ENCODE measurements around the gene FLNA. TPM values are rescaled to one million over a fixed set of nuclear protein-coding genes. Genes with fewer than 3 reads are reported as not detected.
"Not testable (repeated sequence)": the region's sequence is repeated elsewhere in the genome, so short reads cannot be mapped to it uniquely, and the experiment has no call there.

The FLNA gene
- total RNA-seq, 1 experiment from 2014 or later = 108 TPM

GRCh38 chrX:154354516-154354915 is 19.9 kb downstream of the FLNA start:
- DNase-seq (ENCODE audit: low read depth, low spot score) = no peak
- in situ Hi-C loops (cut with HindIII; ENCODE audit: low pct_unique_long_range_greater_than_20kb, low sequenced_read_pairs) = no loop called here

DNA sequence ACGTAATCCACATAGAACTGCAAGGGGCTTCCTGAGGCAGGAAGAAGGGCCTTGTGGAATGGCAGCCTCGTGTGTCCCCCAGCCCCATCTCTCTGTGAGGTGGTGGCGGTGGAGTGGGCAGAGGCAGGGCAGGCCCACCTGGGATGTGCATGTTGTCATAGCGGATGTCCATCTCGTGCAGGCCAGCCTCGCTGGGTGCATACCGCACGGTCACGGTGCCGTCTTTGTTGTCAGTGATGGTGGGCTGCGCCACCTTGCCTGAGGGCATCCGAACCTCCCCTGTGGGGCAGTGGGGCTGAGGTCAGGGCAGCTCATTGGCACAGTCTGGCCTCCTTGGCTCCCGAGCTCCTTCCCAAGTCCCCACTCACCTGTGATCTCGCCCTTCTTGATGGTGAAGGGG is 20.4 kb downstream of the FLNA start:
- in situ Hi-C loops (cut with HindIII; ENCODE audit: low pct_unique_long_range_greater_than_20kb, low sequenced_read_pairs) = no loop called here
- DNase-seq (ENCODE audit: low read depth, low spot score) = no peak

- in situ Hi-C loops (cut with HindIII; ENCODE audit: low pct_unique_long_range_greater_than_20kb, low sequenced_read_pairs) = no loop called here
- DNase-seq (ENCODE audit: low read depth, low spot score) = no peak
These were observed 21.1 kb downstream of the FLNA start for GRCh38 chrX:154353172-154353843.

DNA sequence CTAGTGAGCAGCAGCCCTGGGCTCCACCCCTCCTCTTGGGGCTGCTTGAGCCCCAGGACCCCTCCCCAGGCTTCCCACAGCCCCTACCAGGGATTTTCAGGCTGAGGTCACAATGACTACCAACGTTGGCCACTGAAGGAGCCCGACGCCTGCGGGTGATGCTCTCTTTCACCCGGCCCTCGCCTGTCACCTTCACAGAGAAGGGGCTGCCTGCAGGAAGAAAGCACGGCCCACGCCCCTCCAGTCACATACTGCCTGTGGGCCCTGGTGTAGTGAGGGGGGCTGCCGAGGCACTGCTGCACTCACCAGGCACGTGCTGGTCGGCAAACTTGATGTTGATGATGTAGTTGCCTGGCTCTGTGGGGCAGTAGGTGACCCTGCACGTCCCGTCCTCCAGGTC is 22.0 kb downstream of the FLNA start:
- in situ Hi-C loops (cut with HindIII; ENCODE audit: low pct_unique_long_range_greater_than_20kb, low sequenced_read_pairs) = no loop called here
- DNase-seq (ENCODE audit: low read depth, low spot score) = no peak

DNA sequence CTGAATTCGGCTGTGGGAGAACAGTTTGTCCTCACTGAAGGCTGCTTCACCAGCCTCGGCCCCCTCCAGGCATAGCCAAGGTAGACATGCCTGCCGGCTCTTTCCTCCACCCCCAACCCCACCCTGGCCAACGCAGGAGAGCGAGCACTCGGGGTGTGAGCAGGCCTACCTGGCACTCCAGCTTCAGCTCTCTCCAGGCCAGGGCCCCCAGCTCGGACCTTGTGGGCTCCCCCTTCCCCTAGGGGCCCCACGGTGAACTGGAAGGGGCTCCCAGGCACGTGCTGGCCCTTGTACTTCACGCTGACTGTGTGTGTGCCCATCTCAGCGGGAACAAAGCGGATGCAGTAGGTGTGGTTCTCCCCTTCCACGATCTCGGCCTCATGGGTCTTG is 22.4 kb downstream of the FLNA start:
- DNase-seq (ENCODE audit: low read depth, low spot score) = no peak
- in situ Hi-C loops (cut with HindIII; ENCODE audit: low pct_unique_long_range_greater_than_20kb, low sequenced_read_pairs) = no loop called here

DNA sequence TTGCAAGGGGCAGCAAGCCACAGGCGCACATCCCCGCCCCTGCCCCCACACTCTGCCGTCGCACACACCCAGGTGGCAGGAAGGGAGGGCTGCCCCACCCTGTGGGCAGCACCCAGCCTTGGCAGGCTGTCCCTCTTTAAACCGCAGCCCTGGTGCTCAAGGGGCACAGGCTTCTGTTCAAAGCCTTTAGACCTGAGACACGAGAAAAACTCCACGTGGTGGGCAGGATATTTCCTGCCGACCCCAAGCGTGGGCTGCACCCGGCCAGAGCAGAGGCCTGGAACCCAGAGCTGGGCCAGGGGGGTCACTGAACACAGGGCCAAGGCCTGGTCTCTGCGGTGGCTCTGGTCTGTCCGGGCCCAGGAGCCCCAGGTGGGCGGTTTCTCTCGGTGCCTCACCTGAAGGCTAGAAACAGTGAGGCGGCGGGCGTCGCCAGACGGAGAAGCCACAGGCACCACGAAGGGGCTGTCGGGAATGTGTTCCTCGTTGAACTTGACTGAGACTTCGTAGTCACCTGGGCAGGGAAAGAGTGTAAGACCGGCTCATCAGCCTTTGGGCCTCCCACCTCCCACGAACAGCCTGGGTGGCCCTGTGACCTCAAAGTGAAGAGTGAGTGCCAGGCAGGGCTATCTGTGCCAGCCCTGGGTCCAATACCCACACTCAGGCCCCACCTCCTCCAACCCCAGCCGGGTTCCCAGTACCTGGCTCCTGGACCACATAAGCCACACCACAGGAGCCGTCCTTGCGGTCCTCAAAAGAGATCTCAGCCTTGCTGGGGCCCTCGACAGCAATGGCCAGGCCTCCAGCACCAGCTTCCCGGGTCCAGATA is 23.0 kb downstream of the FLNA start:
- no peak for DNase-seq (ENCODE audit: low read depth, low spot score)
- in situ Hi-C loops (cut with HindIII; ENCODE audit: low pct_unique_long_range_greater_than_20kb, low sequenced_read_pairs) = no loop called here

- DNase-seq (ENCODE audit: low read depth, low spot score) = no peak
- in situ Hi-C loops (cut with HindIII; ENCODE audit: low pct_unique_long_range_greater_than_20kb, low sequenced_read_pairs) = no loop called here
These were observed 23.8 kb downstream of the FLNA start for GRCh38 chrX:154350429-154351182.

GRCh38 chrX:154349979-154350378 is 24.5 kb downstream of the FLNA start:
- no peak for DNase-seq (ENCODE audit: low read depth, low spot score)
- in situ Hi-C loops (cut with HindIII; ENCODE audit: low pct_unique_long_range_greater_than_20kb, low sequenced_read_pairs) = no loop called here

- no peak for DNase-seq (ENCODE audit: low read depth, low spot score)
- in situ Hi-C loops (cut with HindIII; ENCODE audit: low pct_unique_long_range_greater_than_20kb, low sequenced_read_pairs) = no loop called here
These were observed 25.0 kb downstream of the FLNA start for GRCh38 chrX:154349359-154349935.

DNA sequence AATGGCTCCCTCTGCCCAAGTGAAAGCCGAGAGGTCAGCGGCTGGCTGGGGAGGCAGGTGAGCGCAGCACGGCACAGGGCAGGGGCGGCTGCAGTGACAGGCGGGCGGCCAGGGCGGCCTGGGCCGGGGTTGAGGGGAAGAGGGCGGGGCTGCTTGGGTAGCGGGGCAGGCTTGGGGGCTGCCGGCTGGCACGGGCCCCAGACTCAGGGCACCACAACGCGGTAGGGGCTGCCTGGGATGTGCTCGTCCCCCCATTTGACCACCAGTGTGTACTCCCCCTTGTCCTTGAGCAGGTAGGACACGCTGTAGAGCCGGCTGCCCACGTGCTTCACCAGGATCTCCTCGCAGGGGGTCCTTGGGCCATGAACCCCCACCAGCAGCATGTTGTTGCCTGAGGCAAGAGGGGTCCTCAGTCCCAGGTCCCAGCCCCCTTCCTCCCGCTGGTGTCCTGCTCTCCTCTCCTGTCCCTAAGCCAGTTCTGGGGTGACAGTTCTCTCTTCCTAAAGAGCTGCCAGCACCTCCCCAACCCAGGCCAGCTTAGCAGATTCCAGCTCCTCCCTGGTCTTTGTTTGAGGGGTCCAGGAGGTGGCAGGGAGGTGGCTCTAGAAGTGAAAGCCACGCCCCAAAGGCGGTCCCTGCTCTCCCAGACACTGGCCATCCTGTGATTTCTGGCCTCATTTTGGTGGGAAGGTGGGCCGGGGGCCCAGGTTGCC is 25.6 kb downstream of the FLNA start:
- in situ Hi-C loops (cut with HindIII; ENCODE audit: low pct_unique_long_range_greater_than_20kb, low sequenced_read_pairs) = no loop called here
- no peak for DNase-seq (ENCODE audit: low read depth, low spot score)

DNA sequence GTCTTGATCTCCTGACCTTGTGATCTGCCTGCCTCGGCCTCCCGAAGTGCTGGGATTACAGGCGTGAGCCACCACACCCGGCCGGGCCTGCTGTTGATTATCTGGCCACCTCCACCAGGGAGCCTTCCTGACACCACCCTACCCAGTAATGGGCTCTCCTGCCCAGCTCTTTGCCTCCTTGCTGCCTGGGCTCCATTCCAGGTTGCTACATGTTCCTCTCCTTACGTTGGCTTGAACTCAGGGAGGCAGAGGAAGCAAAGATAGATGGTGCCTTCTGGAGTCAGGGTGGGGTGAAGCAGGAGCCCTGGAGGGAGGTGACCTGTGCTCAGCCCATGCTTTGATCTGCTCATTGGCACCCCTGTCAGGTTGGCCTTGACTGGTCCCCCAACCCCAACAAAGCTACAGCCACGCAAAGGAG is 26.3 kb downstream of the FLNA start:
- no peak for DNase-seq (ENCODE audit: low read depth, low spot score)
- in situ Hi-C loops (cut with HindIII; ENCODE audit: low pct_unique_long_range_greater_than_20kb, low sequenced_read_pairs) = no loop called here

DNA sequence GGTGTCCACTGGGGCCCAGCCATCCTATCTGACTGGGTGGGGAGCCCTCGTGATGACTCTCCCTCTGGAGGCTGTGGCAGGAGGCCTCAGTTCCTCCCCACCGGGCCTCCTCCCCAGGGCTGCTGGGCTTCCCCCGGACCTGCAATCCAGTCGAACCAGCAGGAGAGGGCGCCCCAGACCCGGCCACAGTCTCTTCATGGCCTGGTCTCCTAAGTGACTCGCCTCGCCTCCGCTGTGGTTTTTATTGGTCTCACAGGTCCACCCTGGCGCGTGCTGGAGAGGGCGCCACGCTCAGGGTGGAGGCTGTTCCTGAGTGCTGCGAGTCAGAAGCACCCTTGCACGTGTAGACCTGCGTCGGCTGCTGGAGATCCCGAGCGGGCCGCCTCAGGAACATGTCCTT is 30.8 kb downstream of the FLNA start:
- DNase-seq (ENCODE audit: low read depth, low spot score); in situ Hi-C loops (cut with HindIII; ENCODE audit: low pct_unique_long_range_greater_than_20kb, low sequenced_read_pairs): not testable (repeated sequence)

GRCh38 chrX:154343063-154343462 is 31.4 kb downstream of the FLNA start:
- DNase-seq (ENCODE audit: low read depth, low spot score); in situ Hi-C loops (cut with HindIII; ENCODE audit: low pct_unique_long_range_greater_than_20kb, low sequenced_read_pairs): not testable (repeated sequence)

DNA sequence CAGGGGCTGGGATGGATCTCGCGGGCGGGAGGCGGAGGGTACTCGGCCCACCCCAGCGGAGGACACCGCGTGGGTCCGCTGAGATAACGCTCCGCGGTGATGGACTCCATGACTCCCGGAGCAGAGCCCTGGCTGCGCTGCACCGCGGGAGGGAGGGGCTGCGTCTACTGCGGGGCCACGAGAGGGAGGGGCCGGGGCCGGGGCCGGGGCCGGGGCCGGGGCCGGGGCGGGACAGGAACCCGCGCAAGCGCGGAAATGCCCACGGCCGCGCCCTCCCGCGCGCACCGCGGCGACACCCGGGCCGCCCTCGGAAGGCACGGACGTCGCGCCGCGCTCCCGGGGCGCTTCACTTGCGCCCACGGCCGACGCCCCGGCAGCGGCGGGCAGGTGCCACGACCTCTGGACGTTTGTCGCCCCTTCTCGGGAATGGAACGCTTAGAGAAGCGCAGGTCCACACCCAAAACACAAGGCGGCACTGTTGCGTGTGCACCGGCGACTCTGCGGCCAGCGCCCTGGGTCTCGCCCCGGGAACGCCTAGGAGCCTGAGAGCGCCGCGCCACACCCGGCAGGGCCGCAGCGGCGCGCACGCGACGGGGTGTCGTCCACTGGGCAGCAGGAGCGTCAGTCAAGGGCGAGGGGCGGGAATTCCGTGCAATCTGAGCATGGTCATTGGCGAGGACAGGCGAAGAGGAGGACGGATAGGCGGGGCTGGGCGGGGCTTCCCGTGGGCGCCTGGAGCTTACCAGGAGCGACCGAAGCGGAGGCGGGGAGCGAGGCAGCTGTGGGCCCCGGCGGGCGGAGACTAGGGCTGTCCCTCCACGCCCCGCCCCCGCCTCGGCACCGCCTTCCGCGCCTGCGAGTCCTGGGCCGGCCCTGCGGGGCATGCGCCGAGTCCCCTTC is 32.8 kb downstream of the FLNA start:
- in situ Hi-C loops (cut with HindIII; ENCODE audit: low pct_unique_long_range_greater_than_20kb, low sequenced_read_pairs); DNase-seq (ENCODE audit: low read depth, low spot score): not testable (repeated sequence)

DNA sequence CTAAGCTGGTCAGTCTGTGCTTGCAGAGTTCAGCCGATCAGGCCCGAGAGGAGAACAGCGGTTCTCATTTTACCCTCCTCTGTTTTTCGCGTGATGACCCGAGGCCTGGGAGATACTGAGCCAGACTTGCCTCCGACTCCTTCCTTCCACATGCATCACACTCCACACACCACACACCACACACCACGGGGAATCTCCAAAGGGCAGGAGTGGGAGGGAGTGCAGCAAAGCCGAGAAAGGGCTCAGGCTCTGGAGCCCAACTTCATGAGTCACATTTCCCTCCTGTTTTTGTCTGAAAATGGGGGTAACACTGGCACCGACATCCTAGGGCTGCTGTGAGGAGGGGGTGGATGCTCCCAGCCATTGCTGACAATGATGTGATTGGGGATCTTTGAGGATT is 39.9 kb downstream of the FLNA start:
- in situ Hi-C loops (cut with HindIII; ENCODE audit: low pct_unique_long_range_greater_than_20kb, low sequenced_read_pairs) = no loop called here
- no peak for DNase-seq (ENCODE audit: low read depth, low spot score)

GRCh38 chrX:154333837-154334271 is 40.6 kb downstream of the FLNA start:
- no peak for DNase-seq (ENCODE audit: low read depth, low spot score)
- in situ Hi-C loops (cut with HindIII; ENCODE audit: low pct_unique_long_range_greater_than_20kb, low sequenced_read_pairs) = no loop called here

DNA sequence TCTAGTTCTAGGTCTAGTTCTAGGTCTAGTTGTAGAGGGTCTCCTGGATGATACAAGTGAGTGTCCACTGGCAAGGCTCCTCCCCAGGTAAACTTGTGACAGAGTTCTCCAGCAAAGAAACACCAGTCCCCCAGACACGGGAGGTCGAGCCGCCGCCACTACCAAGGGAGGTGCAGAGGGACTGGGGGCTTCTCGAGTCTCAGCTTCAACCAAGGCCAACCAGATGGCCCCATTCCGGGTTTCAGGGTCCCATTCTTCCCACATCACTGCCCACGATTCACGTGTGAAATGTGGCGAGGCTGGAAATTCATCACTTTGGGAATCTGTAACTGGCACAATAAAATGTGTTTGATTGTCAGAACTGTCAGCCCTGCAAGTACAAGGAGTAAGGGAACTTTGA is 41.3 kb downstream of the FLNA start:
- in situ Hi-C loops (cut with HindIII; ENCODE audit: low pct_unique_long_range_greater_than_20kb, low sequenced_read_pairs) = no loop called here
- no peak for DNase-seq (ENCODE audit: low read depth, low spot score)
